Measurements from ENCODE around the gene WDR82. TPM values are rescaled to one million over a fixed set of nuclear protein-coding genes. Genes with fewer than 3 reads are reported as not detected.

Gene WDR82
- total RNA-seq, 4 donors from 2014 or later, result 14.6 to 44.9 (median 40.8) TPM

- peaks cover 23 to 41% (median 30%) of the 10 kb centered on the region in 4 donors for H3K4me1 ChIP-seq
- no peaks in the 10 kb centered on the region for H3K9me3 ChIP-seq
- DNase-seq, result no peak
- TF ChIP-seq POLR2A (IDR thresholded peaks at IDR 0.05) (no peak), POLR2AphosphoS5 (IDR thresholded peaks at IDR 0.05) (no peak), EP300 (IDR thresholded peaks at IDR 0.05; ENCODE audit: low read depth) (no peak)
- TF ChIP-seq, protein P1, sequence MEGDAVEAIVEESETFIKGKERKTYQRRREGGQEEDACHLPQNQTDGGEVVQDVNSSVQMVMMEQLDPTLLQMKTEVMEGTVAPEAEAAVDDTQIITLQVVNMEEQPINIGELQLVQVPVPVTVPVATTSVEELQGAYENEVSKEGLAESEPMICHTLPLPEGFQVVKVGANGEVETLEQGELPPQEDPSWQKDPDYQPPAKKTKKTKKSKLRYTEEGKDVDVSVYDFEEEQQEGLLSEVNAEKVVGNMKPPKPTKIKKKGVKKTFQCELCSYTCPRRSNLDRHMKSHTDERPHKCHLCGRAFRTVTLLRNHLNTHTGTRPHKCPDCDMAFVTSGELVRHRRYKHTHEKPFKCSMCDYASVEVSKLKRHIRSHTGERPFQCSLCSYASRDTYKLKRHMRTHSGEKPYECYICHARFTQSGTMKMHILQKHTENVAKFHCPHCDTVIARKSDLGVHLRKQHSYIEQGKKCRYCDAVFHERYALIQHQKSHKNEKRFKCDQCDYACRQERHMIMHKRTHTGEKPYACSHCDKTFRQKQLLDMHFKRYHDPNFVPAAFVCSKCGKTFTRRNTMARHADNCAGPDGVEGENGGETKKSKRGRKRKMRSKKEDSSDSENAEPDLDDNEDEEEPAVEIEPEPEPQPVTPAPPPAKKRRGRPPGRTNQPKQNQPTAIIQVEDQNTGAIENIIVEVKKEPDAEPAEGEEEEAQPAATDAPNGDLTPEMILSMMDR (IDR thresholded peaks at IDR 0.05), result no peak
- no peaks in the 10 kb centered on the region for H3K27me3 ChIP-seq
- H3K27ac ChIP-seq, result peak overlapping the region in 3 of 4 donors; percentile 8 to 87 (median 87)
- in situ Hi-C loops (cut with MboI; ENCODE audit: low pct_ligation_motif_present in 1 of 4, low pct_unique_long_range_greater_than_20kb in 1 of 4, low sequenced_read_pairs in 3 of 4) (loop anchor here in 1 of 4 donors (5.0 kb wide), 1 partner anchor 123 kb away; no protein-coding TSS in a partner anchor), intact Hi-C loops (cut with DNase I; ENCODE audit: low total_unique reads) (loop anchor here (2.0 kb wide), 1 partner anchor 118 kb away; no protein-coding TSS in a partner anchor)
- 73% methylated on average over 6 of the region's 6 CpGs; no CpG with 5 or more reads in 1 of the 2 donors for WGBS, 2 donors (ENCODE audit: low coverage in 1 of 2)
- H3K4me3 ChIP-seq, result no peak overlapping the region
- peaks cover 0 to 11% (median 4%) of the 10 kb centered on the region in 4 donors for H3K36me3 ChIP-seq
Measured at GRCh38 chr3:52218937-52219650, 59.4 kb downstream of the WDR82 start.

- Histone ChIP-seq H3K27me3 (no peaks in the 10 kb centered on the region), H3K4me3 (no peak overlapping the region), H3K9me3 (no peaks in the 10 kb centered on the region), H3K27ac (peak overlapping the region; percentile 81 to 88 (median 87)), H3K36me3 (peaks cover 0 to 17% (median 7%) of the 10 kb centered on the region in 4 donors), H3K4me1 (peaks cover 23 to 41% (median 30%) of the 10 kb centered on the region in 4 donors)
- peak; percentile 40 for DNase-seq
- 75% methylated on average over 8 of the region's 12 CpGs; no CpG with 5 or more reads in 1 of the 2 donors for WGBS, 2 donors (ENCODE audit: low coverage in 1 of 2)
- no peak for TF ChIP-seq POLR2A (IDR thresholded peaks at IDR 0.05)
- TF ChIP-seq EP300 (IDR thresholded peaks at IDR 0.05; ENCODE audit: low read depth), result no peak
- no peak for TF ChIP-seq POLR2AphosphoS5 (IDR thresholded peaks at IDR 0.05)
- in situ Hi-C loops (cut with MboI; ENCODE audit: low pct_ligation_motif_present in 1 of 4, low pct_unique_long_range_greater_than_20kb in 1 of 4, low sequenced_read_pairs in 3 of 4), result loop anchor here in 1 of 4 donors (5.0 kb wide), 1 partner anchor 124 kb away; no protein-coding TSS in a partner anchor
- intact Hi-C loops (cut with DNase I; ENCODE audit: low total_unique reads), result loop anchor here (2.0 kb wide), 1 partner anchor 118 kb away; no protein-coding TSS in a partner anchor
Measured at GRCh38 chr3:52218454-52218853, 60.0 kb downstream of the WDR82 start.

GRCh38 chr3:52218026-52218425, 60.4 kb downstream of the WDR82 start:
- Histone ChIP-seq H3K27ac (peak overlapping the region; percentile 81 to 88 (median 87)), H3K36me3 (peaks cover 0 to 22% (median 9%) of the 10 kb centered on the region in 4 donors), H3K9me3 (no peaks in the 10 kb centered on the region), H3K4me1 (peaks cover 23 to 41% (median 30%) of the 10 kb centered on the region in 4 donors), H3K4me3 (no peak overlapping the region), H3K27me3 (no peaks in the 10 kb centered on the region)
- 77 to 100% methylated on average over 1 to 3 of the region's 3 CpGs for WGBS, 2 donors (ENCODE audit: low coverage in 1 of 2)
- in situ Hi-C loops (cut with MboI; ENCODE audit: low pct_ligation_motif_present in 1 of 4, low pct_unique_long_range_greater_than_20kb in 1 of 4, low sequenced_read_pairs in 3 of 4) (loop anchor here in 1 of 4 donors (5.0 kb wide), 1 partner anchor 124 kb away; no protein-coding TSS in a partner anchor), intact Hi-C loops (cut with DNase I; ENCODE audit: low total_unique reads) (loop anchor here (2.0 kb wide), 1 partner anchor 119 kb away; no protein-coding TSS in a partner anchor)
- DNase-seq, result no peak
- TF ChIP-seq POLR2AphosphoS5 (IDR thresholded peaks at IDR 0.05), result no peak
- TF ChIP-seq, protein P1 (IDR thresholded peaks at IDR 0.05), result no peak
- TF ChIP-seq POLR2A (IDR thresholded peaks at IDR 0.05), result no peak
- no peak for TF ChIP-seq EP300 (IDR thresholded peaks at IDR 0.05; ENCODE audit: low read depth)

DNA sequence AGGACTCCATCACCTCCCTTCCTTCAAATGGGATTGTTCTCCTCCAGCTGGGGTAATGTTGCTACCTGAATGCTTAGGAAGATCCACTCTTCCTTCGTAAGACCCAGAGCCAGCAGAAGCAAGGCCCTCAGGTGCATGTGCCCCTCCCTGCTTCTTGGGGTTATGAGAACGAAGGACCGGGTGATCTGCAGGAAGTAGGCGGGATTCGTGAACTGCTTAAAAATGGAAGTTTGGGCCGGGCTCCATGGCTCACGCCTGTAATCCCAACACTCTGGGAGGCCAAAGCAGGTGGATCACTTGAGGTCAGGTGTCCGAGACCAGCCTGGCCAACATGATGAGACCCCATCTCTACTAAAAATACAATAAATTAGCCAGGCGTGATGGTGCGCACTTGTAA, 61.0 kb downstream of the WDR82 start:
- intact Hi-C loops (cut with DNase I; ENCODE audit: low total_unique reads), result no loop called here
- 53% methylated on average over 10 of the region's 10 CpGs; no CpG with 5 or more reads in 1 of the 2 donors for WGBS, 2 donors (ENCODE audit: low coverage in 1 of 2)

More for the DNA sequence above, 61.0 kb downstream of the WDR82 start:
- no peaks in the 10 kb centered on the region for H3K9me3 ChIP-seq
- DNase-seq, result no peak
- H3K4me3 ChIP-seq, result no peak overlapping the region
- H3K27ac ChIP-seq, result peak overlapping the region; percentile 81 to 88 (median 87)
- TF ChIP-seq, protein P1 (IDR thresholded peaks at IDR 0.05), result no peak
- TF ChIP-seq POLR2A (IDR thresholded peaks at IDR 0.05), result peak; percentile 7
- peaks cover 0 to 28% (median 13%) of the 10 kb centered on the region in 4 donors for H3K36me3 ChIP-seq
- in situ Hi-C loops (cut with MboI; ENCODE audit: low pct_ligation_motif_present in 1 of 4, low pct_unique_long_range_greater_than_20kb in 1 of 4, low sequenced_read_pairs in 3 of 4), result loop anchor here in 1 of 4 donors (5.0 kb wide), 1 partner anchor 125 kb away; no protein-coding TSS in a partner anchor
- H3K27me3 ChIP-seq, result no peaks in the 10 kb centered on the region
- H3K4me1 ChIP-seq, result peaks cover 23 to 41% (median 30%) of the 10 kb centered on the region in 4 donors
